Testis (tissue), 3 donors: ENCODE data around the gene ATP6V1G1. TPM values are rescaled to one million over a fixed set of nuclear protein-coding genes. Genes with fewer than 3 reads are reported as not detected.

Experiments
- DNase-seq: peaks from one replicate; pipeline ENCODE4 v3.0.0-alpha.2; 2019
- H3K27ac ChIP-seq, 2 donors: fragments of 200-600 bp; sonication (generic); one replicate each; pipeline ENCODE4 v1.5.1; 2019
- H3K27me3 ChIP-seq: fragments of 200-600 bp; sonication (generic); one replicate; pipeline ENCODE4 v1.5.1; 2019
- H3K36me3 ChIP-seq: fragments of 200-600 bp; sonication (generic); one replicate; pipeline ENCODE4 v1.5.1; 2017; ENCODE audit warnings: low read depth; ENCODE audit errors: missing control alignments
- H3K4me1 ChIP-seq: fragments of 200-600 bp; sonication (generic); one replicate; pipeline ENCODE4 v1.5.1; 2019
- H3K4me3 ChIP-seq, 2 donors: fragments of 200-600 bp; sonication (generic); one replicate each; pipeline ENCODE4 v1.5.1; 2017 to 2019
- H3K9me3 ChIP-seq: fragments of 200-600 bp; sonication (generic); one replicate; pipeline ENCODE4 v1.5.1; 2017
- CTCF ChIP-seq, 3 experiments: fragments of 450-650 bp in 2 of 3; fragments of 200-600 bp in 1 of 3; sonication (generic) in 1 of 3; IDR thresholded peaks; one replicate each; pipeline ENCODE4 v1.5.1; 2016 to 2019; ENCODE audit warnings: antibody characterized with exemption in 3 of 3, mild to moderate bottlenecking in 2 of 3, moderate library complexity in 1 of 3
- POLR2A ChIP-seq: fragments of 450-650 bp; IDR thresholded peaks from one replicate; pipeline ENCODE4 v1.6.1; 2017; ENCODE audit warnings: antibody characterized with exemption, mild to moderate bottlenecking, moderate library complexity
- WGBS, 2 donors: methylation state at CpG; one replicate each; pipeline ENCODE4 v1.1.5; 2018; 5-methylcytosine and 5-hydroxymethylcytosine counted together
- intact Hi-C: fragments of 100-400 bp; cut with DNase I; formaldehyde crosslinking; loops from one replicate; pipeline ENCODE4 v1.15.1; 2023; ENCODE audit warnings: low total_unique reads
- polyA plus RNA-seq: library from polyadenylated mRNA; stranded (reverse); fragments of 350-450 nt; fragmentation: Illumina TruSeq; extraction: RNeasy Lipid Tissue Mini Kit (QIAGEN cat#74804); gene quantifications from one replicate; pipeline ENCODE4 v1.2.3, GENCODE V29; 2014; ENCODE audit warnings: low read depth, low replicate concordance; ENCODE audit not compliant: insufficient read depth
- total RNA-seq, 2 donors: library from RNA; depleted of rRNA; stranded (reverse); fragments of >200 nt; gene quantifications; one replicate each; pipeline ENCODE4 v1.2.3, GENCODE V29; 2016

ATP6V1G1 gene
- total and polyA plus RNA-seq, 3 donors from 2014 or later: 215 to 243 (median 233) TPM

- Histone ChIP-seq H3K4me3 (no peak overlapping the region), H3K4me1 (peaks cover 3% of the 10 kb centered on the region), H3K27ac (no peak overlapping the region), H3K27me3 (no peaks in the 10 kb centered on the region), H3K36me3 (no peaks in the 10 kb centered on the region), H3K9me3 (no peaks in the 10 kb centered on the region)
- TF ChIP-seq POLR2A: no peak
- TF ChIP-seq CTCF (IDR thresholded peaks at IDR 0.05): no peak
- 84 to 89% methylated on average over 4 of the region's 4 CpGs for WGBS, 2 donors
- no peak for DNase-seq
- intact Hi-C loops: no loop called here
Observed at GRCh38 chr9:114603248-114603647, 15.7 kb downstream of the ATP6V1G1 start.

GRCh38 chr9:114604989-114605388 is 17.4 kb downstream of the ATP6V1G1 start:
- Histone ChIP-seq H3K4me3 (no peak overlapping the region), H3K4me1 (peaks cover 3% of the 10 kb centered on the region), H3K27ac (no peak overlapping the region), H3K36me3 (no peaks in the 10 kb centered on the region), H3K27me3 (no peaks in the 10 kb centered on the region), H3K9me3 (no peaks in the 10 kb centered on the region)
- 93 to 98% methylated on average over 3 of the region's 3 CpGs for WGBS, 2 donors
- no peak for TF ChIP-seq CTCF (IDR thresholded peaks at IDR 0.05)
- no peak for TF ChIP-seq POLR2A
- intact Hi-C loops: no loop called here
- no peak for DNase-seq

DNA sequence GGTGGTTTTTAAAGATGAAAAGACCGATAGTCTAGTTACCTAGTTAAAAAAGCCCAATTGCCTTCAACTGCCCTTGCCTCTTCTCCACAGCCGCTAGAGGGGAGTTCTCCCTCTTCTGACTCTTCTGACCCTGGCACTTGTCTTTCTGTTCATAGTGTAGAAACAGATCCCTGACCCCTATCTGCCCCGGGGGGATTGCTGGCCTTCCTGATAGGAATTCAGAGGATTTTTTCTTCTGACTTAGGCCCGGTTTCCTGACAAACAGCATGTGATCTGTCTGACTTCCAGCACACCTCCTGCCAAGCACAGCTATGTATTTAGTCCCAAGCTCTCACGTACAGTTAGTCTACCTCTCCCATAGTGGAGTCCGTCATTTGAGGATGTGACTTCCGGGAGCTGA is 18.5 kb downstream of the ATP6V1G1 start:
- H3K9me3 ChIP-seq: no peaks in the 10 kb centered on the region
- TF ChIP-seq POLR2A (no peak), CTCF (IDR thresholded peaks at IDR 0.05) (no peak)
- DNase-seq: peak; percentile 35
- intact Hi-C loops: no loop called here
- H3K4me3 ChIP-seq: no peak overlapping the region
- no peak overlapping the region for H3K27ac ChIP-seq
- H3K27me3 ChIP-seq: no peaks in the 10 kb centered on the region
- H3K36me3 ChIP-seq: no peaks in the 10 kb centered on the region
- 35 to 55% methylated on average over 7 of the region's 7 CpGs for WGBS, 2 donors
- peaks cover 6% of the 10 kb centered on the region for H3K4me1 ChIP-seq

DNA sequence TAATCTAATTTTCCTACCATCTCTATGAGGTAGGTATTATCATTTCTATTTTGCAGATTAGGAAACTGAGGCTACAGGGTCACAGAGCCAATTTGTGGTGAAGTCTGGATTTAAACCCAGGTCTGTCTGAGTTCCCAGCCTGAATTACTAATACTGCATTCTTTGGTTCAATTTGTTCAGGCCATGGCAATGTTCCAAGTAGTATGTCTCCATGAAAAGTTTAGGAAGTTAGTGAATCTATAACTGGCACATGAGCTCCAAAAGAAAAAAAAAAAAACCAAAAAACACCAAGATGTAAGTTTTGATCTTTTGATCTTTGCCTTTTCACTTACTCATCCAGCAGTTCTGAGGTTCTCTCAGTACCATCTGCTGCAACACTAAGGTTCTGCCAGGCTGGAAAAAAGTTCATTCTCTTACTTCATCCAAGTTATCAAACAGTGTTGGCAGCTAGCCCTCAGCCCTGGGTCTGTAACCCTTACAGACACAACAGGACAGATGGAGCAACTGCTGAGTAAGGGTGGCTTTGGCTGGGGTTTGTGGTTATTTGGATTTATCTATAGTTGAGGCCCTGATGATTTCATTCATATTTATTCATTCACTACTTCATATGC is 19.1 kb downstream of the ATP6V1G1 start:
- H3K4me3 ChIP-seq: no peak overlapping the region
- TF ChIP-seq CTCF (IDR thresholded peaks at IDR 0.05) (no peak), POLR2A (no peak)
- no peaks in the 10 kb centered on the region for H3K27me3 ChIP-seq
- H3K27ac ChIP-seq: no peak overlapping the region
- intact Hi-C loops: no loop called here
- DNase-seq: peak; percentile 79
- no peaks in the 10 kb centered on the region for H3K36me3 ChIP-seq
- H3K4me1 ChIP-seq: peaks cover 6% of the 10 kb centered on the region
- H3K9me3 ChIP-seq: no peaks in the 10 kb centered on the region
